Esophagus squamous epithelium (tissue), 5 donors: ENCODE results near the gene KRTAP10-8. TPM values are rescaled to one million over a fixed set of nuclear protein-coding genes. Genes with fewer than 3 reads are reported as not detected.
"Not testable (repeated sequence)": the region's sequence is repeated elsewhere in the genome, so short reads cannot be mapped to it uniquely, and the experiment has no call there.

ENCODE experiments used
- DNase-seq: peaks from one replicate; lab custom pipeline; 2025; lab: John Stamatoyannopoulos, UW
- H3K27ac ChIP-seq, 4 donors: fragments of 200-600 bp; sonication (generic); one replicate each; pipeline ENCODE4 v1.5.1; 2016 to 2019; ENCODE audit warnings: mild to moderate bottlenecking in 1 of 4
- H3K27me3 ChIP-seq, 4 donors: fragments of 200-600 bp; sonication (generic); 1 replicate in 3 of 4; 2 replicates in 1 of 4; pipeline versions ENCODE4 v1.5.1 to v1.6.0; 2017 to 2021; ENCODE audit warnings: antibody characterized with exemption in 1 of 4
- H3K36me3 ChIP-seq, 3 donors: fragments of 200-600 bp; sonication (generic); one replicate each; pipeline ENCODE4 v1.5.1; 2016 to 2019
- H3K4me1 ChIP-seq, 3 donors: fragments of 200-600 bp; sonication (generic); one replicate each; pipeline ENCODE4 v1.5.1; 2017 to 2019
- H3K4me3 ChIP-seq, 4 donors: fragments of 200-600 bp; sonication (generic); 1 replicate in 3 of 4; 2 replicates in 1 of 4; pipeline ENCODE4 v1.5.1; 2016 to 2019; ENCODE audit warnings: mild to moderate bottlenecking in 2 of 4, moderate library complexity in 1 of 4
- H3K9me3 ChIP-seq, 3 donors: fragments of 200-600 bp; sonication (generic); one replicate each; pipeline ENCODE4 v1.5.1; 2016 to 2019
- POLR2A ChIP-seq, 4 donors: fragments of 450-650 bp; IDR thresholded peaks; one replicate each; pipeline ENCODE4 v1.6.1; 2017; ENCODE audit warnings: antibody characterized with exemption in 4 of 4, mild to moderate bottlenecking in 4 of 4, moderate library complexity in 3 of 4
- WGBS, 2 donors: methylation state at CpG; one replicate each; pipeline ENCODE4 v1.1.5; 2018; 5-methylcytosine and 5-hydroxymethylcytosine counted together
- intact Hi-C: fragments of 100-400 bp; cut with DNase I; formaldehyde crosslinking; loops from one replicate; pipeline ENCODE4 v1.15.0; 2022
- total RNA-seq, 4 donors: library from RNA; depleted of rRNA; stranded (reverse); fragments of >200 nt; gene quantifications; one replicate each; pipeline ENCODE4 v1.1.0, GENCODE V29; 2016
- TF ChIP-seq, protein P1 (sequence below), 6 experiments: fragments of 450-650 bp in 4 of 6; fragments of 200-600 bp in 2 of 6; sonication (generic) in 2 of 6; IDR thresholded peaks; one replicate each; pipeline ENCODE4 v1.5.1; 2016 to 2019; ENCODE audit warnings: antibody characterized with exemption in 6 of 6, mild to moderate bottlenecking in 4 of 6, moderate library complexity in 4 of 6
- donor health status: DM: yes; HTN: yes; CAD: no.

Gene KRTAP10-8
- total RNA-seq, 4 donors from 2014 or later: not detected

DNA sequence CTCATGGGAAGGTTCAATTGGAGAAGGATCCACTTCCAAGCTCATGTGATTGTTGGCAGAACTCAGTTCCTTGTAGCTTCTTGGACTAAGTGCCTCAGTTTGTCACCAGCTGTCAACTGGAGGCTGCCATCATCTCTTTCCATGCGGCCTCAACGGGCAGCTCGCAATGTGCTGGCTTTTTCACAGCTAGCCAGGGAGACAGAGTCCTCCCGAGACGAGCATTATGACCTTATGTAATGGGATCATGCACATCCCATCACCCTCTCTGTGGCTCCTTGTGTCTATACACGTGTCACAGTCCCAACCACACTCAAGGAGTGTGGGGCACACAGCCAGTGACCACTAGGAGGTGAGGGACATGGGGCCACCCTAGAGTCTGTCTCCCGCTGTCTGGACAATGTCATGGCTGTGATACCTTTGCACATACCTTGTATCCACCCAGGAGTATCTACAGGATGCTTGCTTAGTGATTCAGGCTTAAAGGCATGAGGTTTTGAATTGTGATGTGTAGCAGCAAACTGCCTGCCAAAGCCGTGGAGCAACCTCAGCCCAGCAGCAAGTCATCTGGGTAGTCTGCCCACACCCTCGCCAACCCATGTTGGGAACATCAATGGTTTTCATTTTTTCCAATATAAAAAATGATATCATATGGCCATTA lies 15.7 kb upstream of the KRTAP10-8 start:
- Histone ChIP-seq H3K4me1 (peaks cover 0 to 15% (median 0%) of the 10 kb centered on the region in 3 donors), H3K36me3 (no peaks in the 10 kb centered on the region), H3K27me3 (peaks cover 0 to 65% (median 0%) of the 10 kb centered on the region in 4 donors), H3K27ac (no peak overlapping the region), H3K4me3 (no peak overlapping the region), H3K9me3 (no peaks in the 10 kb centered on the region)
- intact Hi-C loops: no loop called here
- no peak for DNase-seq
- TF ChIP-seq, protein P1, sequence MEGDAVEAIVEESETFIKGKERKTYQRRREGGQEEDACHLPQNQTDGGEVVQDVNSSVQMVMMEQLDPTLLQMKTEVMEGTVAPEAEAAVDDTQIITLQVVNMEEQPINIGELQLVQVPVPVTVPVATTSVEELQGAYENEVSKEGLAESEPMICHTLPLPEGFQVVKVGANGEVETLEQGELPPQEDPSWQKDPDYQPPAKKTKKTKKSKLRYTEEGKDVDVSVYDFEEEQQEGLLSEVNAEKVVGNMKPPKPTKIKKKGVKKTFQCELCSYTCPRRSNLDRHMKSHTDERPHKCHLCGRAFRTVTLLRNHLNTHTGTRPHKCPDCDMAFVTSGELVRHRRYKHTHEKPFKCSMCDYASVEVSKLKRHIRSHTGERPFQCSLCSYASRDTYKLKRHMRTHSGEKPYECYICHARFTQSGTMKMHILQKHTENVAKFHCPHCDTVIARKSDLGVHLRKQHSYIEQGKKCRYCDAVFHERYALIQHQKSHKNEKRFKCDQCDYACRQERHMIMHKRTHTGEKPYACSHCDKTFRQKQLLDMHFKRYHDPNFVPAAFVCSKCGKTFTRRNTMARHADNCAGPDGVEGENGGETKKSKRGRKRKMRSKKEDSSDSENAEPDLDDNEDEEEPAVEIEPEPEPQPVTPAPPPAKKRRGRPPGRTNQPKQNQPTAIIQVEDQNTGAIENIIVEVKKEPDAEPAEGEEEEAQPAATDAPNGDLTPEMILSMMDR (IDR thresholded peaks at IDR 0.05): no peak
- TF ChIP-seq POLR2A (IDR thresholded peaks at IDR 0.05): no peak
- 40 to 66% methylated on average over 4 to 9 of the region's 9 CpGs for WGBS, 2 donors

DNA sequence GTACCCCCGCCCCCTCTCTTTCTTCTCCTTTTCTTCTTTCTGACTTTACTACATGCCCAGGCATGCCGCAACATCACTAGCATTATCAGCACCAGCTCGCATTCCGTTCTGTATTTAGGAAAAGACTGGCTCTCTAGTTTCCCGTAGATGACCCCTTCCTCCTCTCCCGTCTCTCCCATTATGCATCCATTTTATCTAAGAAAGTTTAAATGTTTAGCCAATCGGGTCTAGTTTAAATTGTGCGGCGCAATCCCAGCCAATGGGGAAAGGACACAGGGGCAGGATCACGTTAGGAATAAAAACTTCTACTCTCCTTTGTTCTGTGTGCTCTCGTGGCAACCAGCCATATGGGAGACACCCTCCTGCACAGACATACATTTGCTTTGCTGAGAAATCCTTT lies 13.8 kb upstream of the KRTAP10-8 start:
- Histone ChIP-seq H3K4me1 (no peaks in the 10 kb centered on the region), H3K4me3 (no peak overlapping the region), H3K27me3 (peaks cover 0 to 65% (median 0%) of the 10 kb centered on the region in 4 donors), H3K27ac (no peak overlapping the region), H3K36me3 (no peaks in the 10 kb centered on the region), H3K9me3 (no peaks in the 10 kb centered on the region)
- DNase-seq: no peak
- TF ChIP-seq POLR2A (IDR thresholded peaks at IDR 0.05): no peak
- TF ChIP-seq, protein P1 (IDR thresholded peaks at IDR 0.05): no peak
- WGBS, 2 donors: 50 to 71% methylated on average over 11 of the region's 11 CpGs
- intact Hi-C loops: no loop called here

DNA sequence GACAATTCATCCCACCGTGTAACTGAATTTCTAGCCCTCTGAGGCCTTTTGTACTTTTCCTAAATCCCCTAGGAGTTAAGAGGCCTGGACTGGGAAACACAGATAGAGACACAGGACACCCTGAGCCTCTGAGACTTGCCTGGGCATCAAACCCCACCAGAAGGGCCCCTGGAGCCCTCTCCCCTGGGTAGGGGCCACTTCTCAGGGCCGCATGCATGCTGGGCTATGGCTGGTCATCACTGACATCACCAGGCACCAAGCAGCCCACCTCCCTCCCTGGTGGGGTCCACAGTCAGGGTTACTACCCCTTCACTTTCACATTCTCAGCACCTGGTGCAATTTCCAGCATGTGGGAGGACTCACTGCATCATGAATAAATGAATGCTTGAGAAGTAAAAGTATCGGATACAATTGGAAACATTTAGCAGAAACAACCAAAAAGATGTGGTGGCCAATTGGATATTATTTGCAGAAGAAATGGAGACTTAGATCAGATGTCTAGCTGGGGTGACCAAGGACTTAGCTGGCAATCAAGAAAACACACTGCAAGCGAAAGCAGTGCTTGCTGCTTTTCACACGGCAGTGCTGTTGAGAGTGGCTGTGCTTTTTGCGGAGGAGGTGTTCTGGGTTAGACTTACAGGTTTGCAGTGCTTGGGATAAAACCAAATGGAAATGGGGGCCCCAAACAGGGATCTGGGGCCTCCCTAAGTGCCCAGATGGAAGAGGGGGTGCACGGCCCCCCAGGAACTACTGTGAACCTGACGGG lies 12.4 kb upstream of the KRTAP10-8 start:
- intact Hi-C loops: no loop called here
- WGBS, 2 donors: 82 to 92% methylated on average over 7 to 8 of the region's 8 CpGs
- no peak for TF ChIP-seq POLR2A (IDR thresholded peaks at IDR 0.05)
- TF ChIP-seq, protein P1 (IDR thresholded peaks at IDR 0.05): no peak
- Histone ChIP-seq H3K9me3 (no peaks in the 10 kb centered on the region), H3K4me3 (no peak overlapping the region), H3K4me1 (no peaks in the 10 kb centered on the region), H3K27me3 (peaks cover 0 to 67% (median 0%) of the 10 kb centered on the region in 4 donors), H3K27ac (no peak overlapping the region), H3K36me3 (no peaks in the 10 kb centered on the region)
- no peak for DNase-seq

DNA sequence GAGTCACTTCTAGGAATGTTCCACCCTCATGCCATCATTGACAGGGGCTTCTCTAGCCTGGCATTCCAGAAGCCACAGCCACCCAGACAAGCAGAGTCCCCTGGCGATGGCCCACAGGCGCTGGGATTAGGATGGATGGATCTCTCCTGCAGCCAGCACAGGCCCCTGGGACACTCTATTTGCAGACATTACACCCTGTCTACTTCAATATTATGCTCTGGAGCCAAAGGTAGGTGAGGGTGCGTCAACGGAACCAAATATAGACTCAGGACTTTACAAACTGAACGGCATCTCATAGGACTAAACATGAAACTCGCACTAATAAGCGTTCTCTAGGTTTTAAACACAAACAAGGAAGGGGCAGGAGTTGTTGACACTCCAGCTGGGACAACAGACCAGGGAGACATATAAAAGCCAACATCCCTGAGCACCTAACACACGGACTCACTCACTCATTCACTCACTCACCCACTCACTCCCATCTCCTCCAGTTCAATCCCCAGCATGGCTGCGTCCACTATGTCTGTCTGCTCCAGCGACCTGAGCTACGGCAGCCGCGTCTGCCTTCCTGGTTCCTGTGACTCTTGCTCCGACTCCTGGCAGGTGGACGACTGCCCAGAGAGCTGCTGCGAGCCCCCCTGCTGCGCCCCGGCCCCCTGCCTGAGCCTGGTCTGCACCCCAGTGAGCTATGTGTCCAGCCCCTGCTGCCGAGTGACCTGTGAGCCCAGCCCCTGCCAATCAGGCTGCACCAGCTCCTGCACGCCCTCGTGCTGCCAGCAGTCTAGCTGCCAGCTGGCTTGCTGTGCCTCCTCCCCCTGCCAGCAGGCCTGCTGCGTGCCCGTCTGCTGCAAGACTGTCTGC lies 11.5 kb upstream of the KRTAP10-8 start, which contains the start of gene KRTAP10-7:
Gene KRTAP10-7 (plus strand): TSS at position 480 of the 861 bp plus-strand sequence. CDS start 25 bp downstream, at position 505.
- H3K9me3 ChIP-seq, DNase-seq, H3K27ac ChIP-seq, H3K4me1 ChIP-seq, H3K4me3 ChIP-seq, H3K36me3 ChIP-seq, intact Hi-C loops: not testable (repeated sequence)
- peaks cover 0 to 72% (median 0%) of the 10 kb centered on the region in 4 donors for H3K27me3 ChIP-seq
- 46 to 53% methylated on average over 8 to 14 of the region's 23 CpGs for WGBS, 2 donors

DNA sequence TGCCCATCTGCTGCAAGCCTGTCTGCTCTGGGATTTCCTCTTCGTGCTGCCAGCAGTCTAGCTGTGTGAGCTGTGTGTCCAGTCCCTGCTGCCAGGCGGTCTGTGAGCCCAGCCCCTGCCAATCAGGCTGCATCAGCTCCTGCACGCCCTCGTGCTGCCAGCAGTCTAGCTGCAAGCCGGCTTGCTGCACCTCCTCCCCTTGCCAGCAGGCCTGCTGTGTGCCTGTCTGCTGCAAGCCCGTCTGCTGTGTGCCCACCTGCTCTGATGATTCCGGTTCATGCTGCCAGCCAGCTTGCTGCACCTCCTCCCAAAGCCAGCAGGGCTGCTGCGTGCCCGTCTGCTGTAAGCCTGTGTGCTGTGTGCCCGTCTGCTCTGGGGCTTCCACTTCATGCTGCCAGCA lies 10.8 kb upstream of the KRTAP10-8 start:
- WGBS, 2 donors: 35% methylated on average over 7 of the region's 10 CpGs; no CpG with 5 or more reads in 1 of the 2 donors
- H3K4me1 ChIP-seq, H3K36me3 ChIP-seq, H3K9me3 ChIP-seq, H3K27ac ChIP-seq, intact Hi-C loops, DNase-seq, H3K4me3 ChIP-seq: not testable (repeated sequence)
- peaks cover 0 to 70% (median 0%) of the 10 kb centered on the region in 4 donors for H3K27me3 ChIP-seq
- TF ChIP-seq, protein P1 (IDR thresholded peaks at IDR 0.05): peak in 1 of 6 experiments; percentile 32
